Measurements from ENCODE around the gene RTN4RL1.

- TF ChIP-seq CTCF (conservative IDR thresholded peaks at IDR 0.05; ENCODE audit: low read length): no peak
- TF ChIP-seq EZH2phosphoT487 (IDR thresholded peaks at IDR 0.05; ENCODE audit: borderline replicate concordance): no peak
These were observed 22.3 kb downstream of the RTN4RL1 start for GRCh38 chr17:2002767-2003329.

Measured in Loucy (cell line).